ENCODE measurements around the gene HSPA12A. TPM values are rescaled to one million over a fixed set of nuclear protein-coding genes. Genes with fewer than 3 reads are reported as not detected.

The HSPA12A gene
- total and polyA plus RNA-seq, 9 of the 15 experiments (the other 6 are each of a cell fraction or from before 2014, with no cell fraction given): 0.01 to 0.18 (median 0.04) TPM; not detected in 4

GRCh38 chr10:116660860-116661259 is 81.5 kb downstream of the HSPA12A start:
- H3K9me3 ChIP-seq (replicated peaks; ENCODE audit: control insufficient read depth, insufficient read depth, low read depth, low read length): no peaks in the 10 kb centered on the region
- no peaks in the 10 kb centered on the region for H3K36me3 ChIP-seq (ENCODE audit: control insufficient read depth, insufficient read depth, low read length)
- TF ChIP-seq STAT5A (IDR thresholded peaks at IDR 0.05; ENCODE audit: borderline replicate concordance, low read length) (no peak), THRAP3 (IDR thresholded peaks at IDR 0.05; ENCODE audit: borderline replicate concordance) (no peak), MAZ (CRISPR knock-in tag; conservative IDR thresholded peaks at IDR 0.05 in 1 of 2, IDR thresholded peaks at IDR 0.05 in 1 of 2) (no peak)
- ChIA-PET POLR2A (interaction anchor here (0.6 kb wide), 1 partner anchor 488 kb away, joined by 3 read pairs; no protein-coding TSS in a partner anchor), CTCF (ENCODE audit: low intra/inter-chr PET ratio) (no interaction called here)
- H3K9me1 ChIP-seq (ENCODE audit: control insufficient read depth, insufficient read depth, low read length): no peaks in the 10 kb centered on the region
- no peaks in the 10 kb centered on the region; a peak in 1 of 5 replicates for H3K4me1 ChIP-seq (replicated peaks in 1 of 2; ENCODE audit: control insufficient read depth in 2 of 2, insufficient read depth in 2 of 2, low read length in 2 of 2)
- DNase-seq (ENCODE audit: extremely low read depth in 1 of 4, low spot score in 3 of 4) (no peak), FAIRE-seq (no peak), ATAC-seq (no peak)
- BruUV-seq (replicated peaks): no TSS peak
- 4% methylated on average over 5 of the region's 5 CpGs for WGBS (ENCODE audit: insufficient coverage, low coverage, missing lambda C conversion rate)
- H3K27me3 ChIP-seq (ENCODE audit: control insufficient read depth in 2 of 2, insufficient read depth in 2 of 2, low read length in 2 of 2): peaks cover 0 to 11% of the 10 kb centered on the region in 2 experiments; a peak in 2 of 5 replicates
- in situ Hi-C loops (cut with MboI): no loop called here
- intact Hi-C loops (cut with micrococcal nuclease): no loop called here
- no peak overlapping the region for H3K9ac ChIP-seq (ENCODE audit: insufficient read depth in 1 of 2, low read depth in 2 of 2, low read length in 2 of 2)
- H3K4me3 ChIP-seq: no peak overlapping the region
- H3K27ac ChIP-seq (ENCODE audit: extremely low read depth, low read depth, low read length): no peak overlapping the region
- H4K20me1 ChIP-seq (replicated peaks; ENCODE audit: control insufficient read depth, insufficient read depth, low read length): no peaks in the 10 kb centered on the region
- no peak overlapping the region for H2AFZ ChIP-seq (ENCODE audit: low read depth, low read length)
- H3K4me2 ChIP-seq (ENCODE audit: insufficient read depth, low read length): no peak overlapping the region
- H3K79me2 ChIP-seq (ENCODE audit: control insufficient read depth, insufficient read depth, low read length): no peaks in the 10 kb centered on the region

DNA sequence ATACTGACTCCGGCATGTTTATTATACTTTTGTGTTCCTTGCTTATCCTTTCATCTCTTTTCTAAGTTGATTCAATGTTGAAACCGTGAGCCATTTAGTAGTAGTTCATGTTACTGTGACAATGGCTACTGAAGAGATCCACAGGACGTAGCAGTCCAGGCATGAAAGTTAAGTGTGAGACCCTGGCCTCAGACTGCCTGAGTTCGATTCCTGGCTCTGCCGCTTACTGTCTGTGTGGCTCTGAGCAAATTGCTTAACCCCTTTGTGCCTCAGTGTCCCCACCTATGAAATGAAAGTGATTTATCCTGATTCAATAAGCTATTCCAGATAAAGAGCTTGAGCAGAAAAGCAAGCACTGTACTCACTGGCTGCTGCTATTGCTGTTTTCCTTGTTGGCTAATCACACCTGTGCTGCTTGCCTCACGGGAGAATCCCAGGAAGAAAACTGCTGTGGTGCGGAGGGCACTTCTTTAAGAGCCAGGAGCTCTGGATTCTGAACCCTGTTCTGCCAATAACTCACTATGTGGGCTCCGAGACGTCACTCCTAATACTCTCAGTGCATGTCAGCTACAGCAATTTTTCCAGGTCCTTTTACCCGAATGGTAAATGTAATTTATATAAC is 83.2 kb downstream of the HSPA12A start:
- intact Hi-C loops (cut with micrococcal nuclease) (no loop called here), in situ Hi-C loops (cut with MboI) (no loop called here)
- Histone ChIP-seq H3K4me1 (replicated peaks in 1 of 2; ENCODE audit: control insufficient read depth in 2 of 2, insufficient read depth in 2 of 2, low read length in 2 of 2) (no peaks in the 10 kb centered on the region), H3K27ac (ENCODE audit: extremely low read depth, low read depth, low read length) (no peak overlapping the region), H3K9me1 (ENCODE audit: control insufficient read depth, insufficient read depth, low read length) (no peaks in the 10 kb centered on the region), H3K36me3 (ENCODE audit: control insufficient read depth, insufficient read depth, low read length) (no peaks in the 10 kb centered on the region), H4K20me1 (replicated peaks; ENCODE audit: control insufficient read depth, insufficient read depth, low read length) (no peaks in the 10 kb centered on the region), H3K4me3 (no peak overlapping the region), H3K9me3 (replicated peaks; ENCODE audit: control insufficient read depth, insufficient read depth, low read depth, low read length) (no peaks in the 10 kb centered on the region), H3K79me2 (ENCODE audit: control insufficient read depth, insufficient read depth, low read length) (no peaks in the 10 kb centered on the region), H3K9ac (ENCODE audit: insufficient read depth in 1 of 2, low read depth in 2 of 2, low read length in 2 of 2) (no peak overlapping the region), H3K27me3 (ENCODE audit: control insufficient read depth in 2 of 2, insufficient read depth in 2 of 2, low read length in 2 of 2) (peaks cover 0 to 5% of the 10 kb centered on the region in 2 experiments; a peak in 2 of 5 replicates), H2AFZ (ENCODE audit: low read depth, low read length) (no peak overlapping the region), H3K4me2 (ENCODE audit: insufficient read depth, low read length) (no peak overlapping the region)
- ATAC-seq (no peak), DNase-seq (ENCODE audit: extremely low read depth in 1 of 4, low spot score in 3 of 4) (no peak), FAIRE-seq (no peak)
- WGBS (ENCODE audit: insufficient coverage, low coverage, missing lambda C conversion rate): 1% methylated on average over 10 of the region's 10 CpGs
- no TSS peak for BruUV-seq (replicated peaks)
- POLR2A ChIA-PET: interaction anchor here (0.7 kb wide), 1 partner anchor 32 kb away, joined by 3 read pairs; no protein-coding TSS in a partner anchor
- CTCF ChIA-PET (ENCODE audit: low intra/inter-chr PET ratio): no interaction called here
- TF ChIP-seq ZNF121 (CRISPR knock-in tag; conservative IDR thresholded peaks at IDR 0.05) (no peak), ZNF316 (IDR thresholded peaks at IDR 0.05) (no peak), YY1 (IDR thresholded peaks at IDR 0.05; ENCODE audit: borderline replicate concordance in 1 of 3, control insufficient read depth in 1 of 3, extremely low read depth in 1 of 3, insufficient read depth in 3 of 3, insufficient read length in 1 of 3, insufficient replicate concordance in 2 of 3, low read depth in 1 of 3, low read length in 2 of 3) (no peak), TCF7 (IDR thresholded peaks at IDR 0.05; ENCODE audit: borderline replicate concordance) (no peak), SAFB (IDR thresholded peaks at IDR 0.05; ENCODE audit: borderline replicate concordance, low read depth, low read length) (no peak), HSF4 (CRISPR knock-in tag; IDR thresholded peaks at IDR 0.05; ENCODE audit: borderline replicate concordance) (no peak), RBFOX2 (IDR thresholded peaks at IDR 0.05; ENCODE audit: low read depth, low read length) (no peak)
- TF ChIP-seq, protein P1, sequence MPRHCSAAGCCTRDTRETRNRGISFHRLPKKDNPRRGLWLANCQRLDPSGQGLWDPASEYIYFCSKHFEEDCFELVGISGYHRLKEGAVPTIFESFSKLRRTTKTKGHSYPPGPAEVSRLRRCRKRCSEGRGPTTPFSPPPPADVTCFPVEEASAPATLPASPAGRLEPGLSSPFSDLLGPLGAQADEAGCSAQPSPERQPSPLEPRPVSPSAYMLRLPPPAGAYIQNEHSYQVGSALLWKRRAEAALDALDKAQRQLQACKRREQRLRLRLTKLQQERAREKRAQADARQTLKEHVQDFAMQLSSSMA (CRISPR knock-in tag; IDR thresholded peaks at IDR 0.05): no peak

Measured in K562 (cell line).